Astrocyte of the hippocampus (primary cell): Measurements from ENCODE around the gene OGFOD2.
A peak's percentile ranks its signal among the peaks of the same experiment; 100 is the strongest.
"Not testable (repeated sequence)": the region's sequence is repeated elsewhere in the genome, so short reads cannot be mapped to it uniquely, and the experiment has no call there.

Experiments used
- DNase-seq: peaks from one replicate; pipeline ENCODE4 v3.0.0; 2011; ENCODE audit warnings: low read depth, low spot score

The OGFOD2 gene

GRCh38 chr12:123003257-123003656 is 28.2 kb downstream of the OGFOD2 start:
- DNase-seq, result no peak

GRCh38 chr12:123004287-123004686 is 29.2 kb downstream of the OGFOD2 start:
- DNase-seq, result no peak

- DNase-seq, result no peak
These were observed 30.1 kb downstream of the OGFOD2 start for GRCh38 chr12:123005081-123005626.

- no peak for DNase-seq
These were observed 31.9 kb downstream of the OGFOD2 start for GRCh38 chr12:123006977-123007376.

- no peak for DNase-seq
These were observed 35.1 kb downstream of the OGFOD2 start for GRCh38 chr12:123010110-123010509.

GRCh38 chr12:123010681-123011080 is 35.6 kb downstream of the OGFOD2 start:
- no peak for DNase-seq

GRCh38 chr12:123011701-123012100 is 36.7 kb downstream of the OGFOD2 start:
- DNase-seq, result no peak

- no peak for DNase-seq
These were observed 38.4 kb downstream of the OGFOD2 start for GRCh38 chr12:123013185-123014095.

- not testable (repeated sequence) for DNase-seq
These were observed 39.4 kb downstream of the OGFOD2 start for GRCh38 chr12:123014473-123014872.

- DNase-seq, result no peak
These were observed 42.7 kb downstream of the OGFOD2 start for GRCh38 chr12:123017753-123018152.

GRCh38 chr12:123019841-123020138 is 44.7 kb downstream of the OGFOD2 start:
- DNase-seq, result no peak

- no peak for DNase-seq
These were observed 46.9 kb downstream of the OGFOD2 start for GRCh38 chr12:123021688-123022604.

- DNase-seq, result no peak
These were observed 47.8 kb downstream of the OGFOD2 start for GRCh38 chr12:123022846-123023245.

GRCh38 chr12:123024819-123025391 is 49.9 kb downstream of the OGFOD2 start:
- DNase-seq, result peak; percentile 48

GRCh38 chr12:123026094-123026853 is 51.2 kb downstream of the OGFOD2 start:
- DNase-seq, result no peak

- DNase-seq, result no peak
These were observed 52.8 kb downstream of the OGFOD2 start for GRCh38 chr12:123027726-123028445.

- DNase-seq, result no peak
These were observed 53.4 kb downstream of the OGFOD2 start for GRCh38 chr12:123028475-123028874.

- DNase-seq, result no peak
These were observed 54.5 kb downstream of the OGFOD2 start for GRCh38 chr12:123029550-123029949.
